GM12864 (cell line): ENCODE results near the gene BTRC.
"Not testable (repeated sequence)": the region's sequence is repeated elsewhere in the genome, so short reads cannot be mapped to it uniquely, and the experiment has no call there.

Experiments
- DNase-seq: peaks from one replicate; pipeline ENCODE4 v3.0.0-alpha.2; 2011; ENCODE audit warnings: low read depth
- H3K4me3 ChIP-seq: 2 replicates; pipeline ENCODE4 v1.5.1; 2011; ENCODE audit warnings: mild to moderate bottlenecking, low read depth, low read length, control low read depth
- CTCF ChIP-seq: IDR thresholded peaks from 2 replicates; pipeline ENCODE4 v1.5.1; 2011; ENCODE audit warnings: low read depth, mild to moderate bottlenecking, moderate library complexity, low read length, control low read depth, inconsistent platforms; ENCODE audit errors: missing control alignments

Gene BTRC

GRCh38 chr10:101319241-101319915, 34.6 kb upstream of the BTRC start:
- no peak overlapping the region for H3K4me3 ChIP-seq
- no peak for DNase-seq
- TF ChIP-seq CTCF, result no peak

DNA sequence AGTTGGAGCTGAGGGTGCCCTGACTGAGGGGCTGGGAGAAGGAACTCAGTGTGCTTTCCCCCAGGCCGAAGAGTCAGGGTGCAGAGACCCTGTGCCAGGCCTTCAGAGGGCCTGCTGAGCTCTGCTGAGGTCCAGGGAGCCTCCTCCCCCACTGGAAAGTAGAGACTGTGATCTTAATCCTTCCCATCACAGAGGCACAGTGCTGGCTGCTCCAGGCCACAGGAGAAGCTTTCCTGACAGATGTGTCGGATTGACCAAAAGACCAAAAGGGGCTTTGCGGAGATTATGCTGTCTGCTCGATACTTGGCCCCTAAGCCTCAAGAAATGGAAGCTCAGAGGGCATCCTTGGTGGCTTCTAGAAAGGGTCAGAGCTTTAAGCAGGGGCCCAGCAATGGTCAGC, 32.9 kb upstream of the BTRC start:
- DNase-seq, result no peak
- TF ChIP-seq CTCF, result no peak
- H3K4me3 ChIP-seq, result no peak overlapping the region

- H3K4me3 ChIP-seq, result no peak overlapping the region
- DNase-seq, result no peak
- TF ChIP-seq CTCF, result no peak
Observed at GRCh38 chr10:101322266-101323108, 31.5 kb upstream of the BTRC start.

DNA sequence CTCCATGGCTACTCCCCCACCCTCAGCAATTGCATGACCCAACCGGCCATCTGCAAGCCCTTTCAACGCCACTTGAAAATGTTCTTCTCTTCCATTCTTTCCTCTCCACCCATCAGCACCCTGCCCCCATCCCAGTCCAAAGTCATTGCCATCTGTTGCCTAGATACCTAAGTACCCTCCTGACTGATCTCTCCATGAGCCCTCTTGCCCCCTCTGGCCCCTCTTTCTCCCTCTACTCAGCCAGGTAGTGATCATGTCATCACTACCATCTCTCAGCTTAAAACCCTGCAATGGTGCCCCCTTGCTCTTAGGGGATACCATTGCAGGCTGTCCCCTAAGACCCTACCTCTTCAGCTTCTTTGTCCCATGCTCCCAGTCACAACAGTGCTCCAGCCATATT, 30.5 kb upstream of the BTRC start:
- H3K4me3 ChIP-seq, result no peak overlapping the region
- no peak for TF ChIP-seq CTCF
- no peak for DNase-seq

GRCh38 chr10:101327454-101327853, 26.5 kb upstream of the BTRC start:
- not testable (repeated sequence) for DNase-seq, H3K4me3 ChIP-seq

DNA sequence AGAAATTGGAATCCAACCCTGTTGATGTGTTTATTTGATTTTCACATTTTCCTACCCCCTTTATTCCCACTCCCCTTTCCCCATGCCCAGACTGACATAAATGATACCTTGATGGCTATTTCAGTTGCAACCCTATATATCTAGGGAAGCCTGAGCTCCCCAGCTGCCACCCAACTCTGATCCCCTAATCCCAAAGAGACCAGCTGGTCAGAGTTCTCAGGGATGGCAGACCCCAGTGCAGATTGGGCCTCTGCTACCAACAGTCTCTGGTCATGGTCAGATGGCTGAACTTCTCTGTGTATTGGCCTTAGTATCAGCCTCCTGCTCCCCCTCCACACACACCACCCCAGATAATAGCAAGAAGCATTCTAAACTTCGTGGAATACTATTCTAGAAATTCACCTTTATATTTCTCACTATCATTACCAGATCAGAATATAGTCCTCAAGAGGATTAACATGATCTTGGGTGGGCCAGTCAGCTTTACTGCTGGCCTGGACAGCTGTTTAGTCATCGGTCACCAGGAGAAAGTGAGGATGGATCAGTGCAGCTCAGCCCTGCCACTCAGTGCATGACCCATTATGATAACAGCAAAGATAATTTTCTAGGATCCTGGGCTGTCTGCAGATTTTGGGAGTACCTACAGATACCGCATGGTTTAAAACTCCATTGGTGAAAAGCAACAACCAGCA, 24.5 kb upstream of the BTRC start:
- TF ChIP-seq CTCF, result no peak
- no peak for DNase-seq
- no peak overlapping the region for H3K4me3 ChIP-seq

GRCh38 chr10:101330231-101330630, 23.7 kb upstream of the BTRC start:
- no peak for TF ChIP-seq CTCF
- DNase-seq, result no peak
- H3K4me3 ChIP-seq, result no peak overlapping the region
